Activated T-cell treated with anti-CD3 and anti-CD28 coated beads for 24 hours (primary cell): ENCODE data around the gene OSCAR.

Source experiments
- DNase-seq: peaks from one replicate; pipeline ENCODE4 v3.0.0-alpha.2; 2020; ENCODE audit warnings: low read depth

OSCAR gene

GRCh38 chr19:54100561-54100960 lies at the start of gene OSCAR:
TSS of gene OSCAR (minus strand) at chr19:54100803. CDS start at chr19:54100792, 11 bp downstream.
- no peak for DNase-seq

GRCh38 chr19:54149021-54149812 lies 48.6 kb upstream of the OSCAR start:
- no peak for DNase-seq

- DNase-seq: no peak
Measured at GRCh38 chr19:54148158-54148557, 47.6 kb upstream of the OSCAR start.

- no peak for DNase-seq
Measured at GRCh38 chr19:54147676-54148075, 47.1 kb upstream of the OSCAR start.

GRCh38 chr19:54145541-54146158 lies 45.0 kb upstream of the OSCAR start:
- no peak for DNase-seq

GRCh38 chr19:54142166-54142780 lies 41.7 kb upstream of the OSCAR start:
- no peak for DNase-seq

GRCh38 chr19:54141356-54141755 lies 40.8 kb upstream of the OSCAR start:
- no peak for DNase-seq

GRCh38 chr19:54138489-54139256 lies 38.1 kb upstream of the OSCAR start:
- DNase-seq: no peak

- DNase-seq: no peak
Measured at GRCh38 chr19:54137699-54138488, 37.3 kb upstream of the OSCAR start, which contains the start of gene CNOT3. TSS of gene CNOT3 (plus strand) at chr19:54137762. CDS start at chr19:54142979, 5,217 bp downstream.

- DNase-seq: peak; percentile 98
Measured at GRCh38 chr19:54136864-54137698, 36.5 kb upstream of the OSCAR start.

- DNase-seq: no peak
Measured at GRCh38 chr19:54136086-54136863, 35.7 kb upstream of the OSCAR start.

GRCh38 chr19:54133957-54134590 lies 33.5 kb upstream of the OSCAR start:
- DNase-seq: no peak

- no peak for DNase-seq
Measured at GRCh38 chr19:54133312-54133956, 32.8 kb upstream of the OSCAR start.

- no peak for DNase-seq
Measured at GRCh38 chr19:54129617-54129996, 29.0 kb upstream of the OSCAR start.

- no peak for DNase-seq
Measured at GRCh38 chr19:54128796-54129616, 28.4 kb upstream of the OSCAR start.

- no peak for DNase-seq
Measured at GRCh38 chr19:54128441-54128725, 27.8 kb upstream of the OSCAR start.

- DNase-seq: no peak
Measured at GRCh38 chr19:54127688-54128440, 27.3 kb upstream of the OSCAR start.
